ENCODE results near the gene ZNF235.
"Not testable (repeated sequence)": the region's sequence is repeated elsewhere in the genome, so short reads cannot be mapped to it uniquely, and the experiment has no call there.

ZNF235 gene

GRCh38 chr19:44254496-44254895 lies 50.3 kb downstream of the ZNF235 start:
- no peak for FAIRE-seq

- FAIRE-seq: not testable (repeated sequence)
Observed at GRCh38 chr19:44253392-44253791, 51.4 kb downstream of the ZNF235 start.

GRCh38 chr19:44252332-44252731 lies 52.5 kb downstream of the ZNF235 start:
- not testable (repeated sequence) for FAIRE-seq

- no peak for FAIRE-seq
Observed at GRCh38 chr19:44236384-44236783, 68.4 kb downstream of the ZNF235 start.

All from A204.1 (cell line).